Caco-2 (cell line): ENCODE measurements around the gene MICU2. TPM values are rescaled to one million over a fixed set of nuclear protein-coding genes. Genes with fewer than 3 reads are reported as not detected.

Experiments
- BruUV-seq: library from RNA; stranded (reverse); fragments of 400-500 nt; replicated peaks from 2 replicates; lab custom pipeline; 2021; lab: Mats Ljungman, UMichigan
- CTCF ChIA-PET: fragments of 300-600 bp; sonication (Branson Sonifier 250); formaldehyde crosslinking; loops from one replicate; lab custom pipeline; 2022; ENCODE audit warnings: antibody characterized with exemption; lab: Charles Lee
- POLR2A ChIA-PET: fragments of 300-600 bp; sonication (Branson Sonifier 250); formaldehyde crosslinking; loops from one replicate; lab custom pipeline; 2022; ENCODE audit warnings: antibody characterized with exemption; lab: Charles Lee
- DNase-seq, 2 experiments: peaks; one replicate each; pipeline versions ENCODE4 v3.0.0 to v3.0.0-alpha.2; 2020 to 2022
- H3K27me3 ChIP-seq: replicated peaks from 2 replicates; pipeline ENCODE4 v1.6.0; 2011; ENCODE audit warnings: low read length; ENCODE audit not compliant: control insufficient read depth, insufficient read depth
- H3K36me3 ChIP-seq: 2 replicates; pipeline ENCODE4 v1.5.1; 2011; ENCODE audit warnings: low read length; ENCODE audit not compliant: control insufficient read depth, insufficient read depth
- H3K4me1 ChIP-seq: fragments of 250-450 bp; sonication (Bioruptor Pico); 2 replicates; pipeline ENCODE4 v1.5.1; 2020; ENCODE audit warnings: mild to moderate bottlenecking
- H3K4me3 ChIP-seq: 2 replicates; pipeline ENCODE4 v1.5.1; 2011; ENCODE audit warnings: low read depth, mild to moderate bottlenecking, control low read depth, low read length
- H3K9me3 ChIP-seq: fragments of 250-450 bp; sonication (Bioruptor Pico); 2 replicates; pipeline ENCODE4 v1.5.1; 2020; ENCODE audit warnings: mild to moderate bottlenecking, moderate library complexity
- H3K27ac Mint-ChIP-seq: one replicate; pipeline ENCODE4 v1.8.0; 2022; ENCODE audit warnings: mixed read lengths; ENCODE audit not compliant: unreplicated experiment
- H3K27me3 Mint-ChIP-seq: one replicate; pipeline ENCODE4 v1.8.0; 2022; ENCODE audit warnings: mixed read lengths; ENCODE audit not compliant: insufficient read depth, unreplicated experiment
- H3K36me3 Mint-ChIP-seq: one replicate; pipeline ENCODE4 v1.8.0; 2022; ENCODE audit warnings: mild to moderate bottlenecking, mixed read lengths; ENCODE audit not compliant: insufficient read depth, unreplicated experiment
- H3K4me1 Mint-ChIP-seq: one replicate; pipeline ENCODE4 v1.8.0; 2022; ENCODE audit warnings: low read depth, mixed read lengths; ENCODE audit not compliant: unreplicated experiment
- H3K4me3 Mint-ChIP-seq: one replicate; pipeline ENCODE4 v1.8.0; 2022; ENCODE audit warnings: mild to moderate bottlenecking, moderate library complexity, mixed read lengths; ENCODE audit not compliant: unreplicated experiment
- H3K9me3 Mint-ChIP-seq: one replicate; pipeline ENCODE4 v1.8.0; 2022; ENCODE audit warnings: mixed read lengths; ENCODE audit not compliant: unreplicated experiment
- intact Hi-C: fragments of 100-400 bp; cut with micrococcal nuclease; formaldehyde crosslinking; loops from one replicate; pipeline ENCODE4 v1.10.0; 2022; ENCODE audit not compliant: unreplicated experiment
- total RNA-seq: library from RNA; stranded (reverse); gene quantifications from 2 replicates; pipeline ENCODE4 v1.2.3, GENCODE V29; 2022
- TF ChIP-seq, protein P1 (sequence below), 2 experiments: fragments of 200-600 bp in 1 of 2; IDR thresholded peaks; 1 replicate in 1 of 2; 2 replicates in 1 of 2; pipeline versions ENCODE4 v1.5.1 to v1.8.0; 2011 to 2022; ENCODE audit warnings: antibody characterized with exemption in 1 of 2, control low read depth in 1 of 2, inconsistent platforms in 1 of 2, low read depth in 1 of 2, low read length in 1 of 2, mild to moderate bottlenecking in 1 of 2, moderate library complexity in 1 of 2; ENCODE audit not compliant: insufficient read depth in 1 of 2, severe bottlenecking in 1 of 2, unreplicated experiment in 1 of 2

The MICU2 gene
- total RNA-seq, 1 experiment from 2014 or later = 43.1 TPM

DNA sequence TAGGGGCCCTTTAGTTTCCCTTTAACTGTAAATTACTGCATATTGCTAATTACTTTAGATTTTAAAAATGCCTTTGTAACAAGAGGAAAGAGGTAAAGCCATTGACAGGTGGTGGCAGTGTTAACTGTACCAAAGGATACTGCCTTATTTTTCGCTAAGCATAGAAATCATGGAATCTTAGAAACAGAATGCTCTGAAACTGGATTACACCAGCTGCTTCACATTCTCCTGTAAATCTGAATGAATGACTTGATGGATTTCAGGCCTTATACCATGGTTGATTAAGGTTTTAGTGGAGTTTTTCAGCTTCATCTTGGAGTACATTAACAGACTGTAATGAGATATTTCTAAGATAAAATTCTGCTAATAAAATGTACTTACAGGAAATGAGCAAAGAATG is 25.2 kb downstream of the MICU2 start:
- CTCF ChIA-PET = no interaction called here
- POLR2A ChIA-PET = no interaction called here
- Histone ChIP-seq H3K4me3 (no peak overlapping the region), H3K27me3 (no peaks in the 10 kb centered on the region), H3K9me3 (peaks cover 17% of the 10 kb centered on the region), H3K36me3 (no peaks in the 10 kb centered on the region), H3K4me1 (no peaks in the 10 kb centered on the region)
- intact Hi-C loops = no loop called here
- BruUV-seq = no TSS peak
- DNase-seq = no peak
- Mint-ChIP-seq H3K4me1 (peaks cover 14% of the 10 kb centered on the region), H3K4me3 (no peak overlapping the region), H3K27ac (no peak overlapping the region), H3K36me3 (no peaks in the 10 kb centered on the region), H3K9me3 (peaks cover 6% of the 10 kb centered on the region), H3K27me3 (no peaks in the 10 kb centered on the region)
- TF ChIP-seq, protein P1, sequence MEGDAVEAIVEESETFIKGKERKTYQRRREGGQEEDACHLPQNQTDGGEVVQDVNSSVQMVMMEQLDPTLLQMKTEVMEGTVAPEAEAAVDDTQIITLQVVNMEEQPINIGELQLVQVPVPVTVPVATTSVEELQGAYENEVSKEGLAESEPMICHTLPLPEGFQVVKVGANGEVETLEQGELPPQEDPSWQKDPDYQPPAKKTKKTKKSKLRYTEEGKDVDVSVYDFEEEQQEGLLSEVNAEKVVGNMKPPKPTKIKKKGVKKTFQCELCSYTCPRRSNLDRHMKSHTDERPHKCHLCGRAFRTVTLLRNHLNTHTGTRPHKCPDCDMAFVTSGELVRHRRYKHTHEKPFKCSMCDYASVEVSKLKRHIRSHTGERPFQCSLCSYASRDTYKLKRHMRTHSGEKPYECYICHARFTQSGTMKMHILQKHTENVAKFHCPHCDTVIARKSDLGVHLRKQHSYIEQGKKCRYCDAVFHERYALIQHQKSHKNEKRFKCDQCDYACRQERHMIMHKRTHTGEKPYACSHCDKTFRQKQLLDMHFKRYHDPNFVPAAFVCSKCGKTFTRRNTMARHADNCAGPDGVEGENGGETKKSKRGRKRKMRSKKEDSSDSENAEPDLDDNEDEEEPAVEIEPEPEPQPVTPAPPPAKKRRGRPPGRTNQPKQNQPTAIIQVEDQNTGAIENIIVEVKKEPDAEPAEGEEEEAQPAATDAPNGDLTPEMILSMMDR (IDR thresholded peaks at IDR 0.05; ENCODE audit: insufficient read depth in 1 of 2, low read depth in 1 of 2, low read length in 1 of 2, severe bottlenecking in 1 of 2, unreplicated experiment in 1 of 2) = no peak

DNA sequence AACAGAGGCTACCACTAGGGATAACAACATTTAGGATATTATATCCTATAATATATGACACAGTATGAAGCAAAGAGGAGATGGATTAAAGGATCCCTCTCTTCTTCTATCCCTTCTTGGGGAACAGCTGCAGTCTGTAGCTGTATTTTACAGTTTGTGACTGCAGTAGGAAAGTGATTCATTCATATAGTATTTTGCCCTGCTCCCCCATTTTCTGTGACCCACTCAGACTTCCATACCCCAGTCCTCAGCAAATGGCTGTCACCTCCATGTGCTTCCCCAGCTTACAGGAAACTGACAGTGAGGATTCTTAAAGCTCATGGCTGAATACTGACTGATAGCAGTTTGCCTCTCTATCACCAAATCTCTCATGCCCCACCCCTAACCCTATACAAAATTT is 27.5 kb downstream of the MICU2 start:
- Histone ChIP-seq H3K4me3 (no peak overlapping the region), H3K4me1 (no peaks in the 10 kb centered on the region), H3K9me3 (no peaks in the 10 kb centered on the region), H3K27me3 (no peaks in the 10 kb centered on the region), H3K36me3 (no peaks in the 10 kb centered on the region)
- H3K4me3 Mint-ChIP-seq = no peak overlapping the region
- H3K9me3 Mint-ChIP-seq = no peaks in the 10 kb centered on the region
- H3K4me1 Mint-ChIP-seq = peaks cover 16% of the 10 kb centered on the region
- CTCF ChIA-PET = no interaction called here
- no peaks in the 10 kb centered on the region for H3K36me3 Mint-ChIP-seq
- DNase-seq = no peak
- BruUV-seq = no TSS peak
- intact Hi-C loops = no loop called here
- POLR2A ChIA-PET = interaction anchor here (1.1 kb wide), 1 partner anchor 27 kb away, joined by 4 read pairs; the partner anchor contains the start of gene MICU2
- no peak overlapping the region for H3K27ac Mint-ChIP-seq
- no peaks in the 10 kb centered on the region for H3K27me3 Mint-ChIP-seq
- TF ChIP-seq, protein P1 (IDR thresholded peaks at IDR 0.05; ENCODE audit: insufficient read depth in 1 of 2, low read depth in 1 of 2, low read length in 1 of 2, severe bottlenecking in 1 of 2, unreplicated experiment in 1 of 2) = no peak

- no peaks in the 10 kb centered on the region for H3K27me3 ChIP-seq
- peaks cover 9% of the 10 kb centered on the region for H3K4me1 Mint-ChIP-seq
- H3K36me3 ChIP-seq = no peaks in the 10 kb centered on the region
- ChIA-PET POLR2A (no interaction called here), CTCF (no interaction called here)
- no peak overlapping the region for H3K4me3 ChIP-seq
- intact Hi-C loops = no loop called here
- H3K9me3 Mint-ChIP-seq = no peaks in the 10 kb centered on the region
- DNase-seq = peak in 1 of 2 experiments; percentile 12
- H3K36me3 Mint-ChIP-seq = no peaks in the 10 kb centered on the region
- TF ChIP-seq, protein P1 (IDR thresholded peaks at IDR 0.05; ENCODE audit: insufficient read depth in 1 of 2, low read depth in 1 of 2, low read length in 1 of 2, severe bottlenecking in 1 of 2, unreplicated experiment in 1 of 2) = no peak
- no TSS peak for BruUV-seq
- no peaks in the 10 kb centered on the region for H3K27me3 Mint-ChIP-seq
- no peak overlapping the region for H3K27ac Mint-ChIP-seq
- no peaks in the 10 kb centered on the region for H3K9me3 ChIP-seq
- H3K4me3 Mint-ChIP-seq = no peak overlapping the region
- no peaks in the 10 kb centered on the region for H3K4me1 ChIP-seq
Measured at GRCh38 chr13:21573920-21574712, 29.9 kb downstream of the MICU2 start.
